Fibroblast of pulmonary artery (primary cell): ENCODE data around the gene TTLL11.

Experiments
- DNase-seq: peaks from one replicate; pipeline ENCODE4 v3.0.0-alpha.2; 2010; ENCODE audit warnings: low read depth
- H3K4me3 ChIP-seq: replicated peaks from 2 replicates; pipeline ENCODE4 v1.5.1; 2011; ENCODE audit warnings: low read depth, mild to moderate bottlenecking, control low read depth, low read length, moderate library complexity
- TF ChIP-seq, protein P1 (sequence below): IDR thresholded peaks from 2 replicates; pipeline ENCODE4 v1.5.1; 2011; ENCODE audit warnings: mild to moderate bottlenecking, control low read depth, low read length, inconsistent platforms; ENCODE audit errors: missing control alignments

TTLL11 gene, protein sequence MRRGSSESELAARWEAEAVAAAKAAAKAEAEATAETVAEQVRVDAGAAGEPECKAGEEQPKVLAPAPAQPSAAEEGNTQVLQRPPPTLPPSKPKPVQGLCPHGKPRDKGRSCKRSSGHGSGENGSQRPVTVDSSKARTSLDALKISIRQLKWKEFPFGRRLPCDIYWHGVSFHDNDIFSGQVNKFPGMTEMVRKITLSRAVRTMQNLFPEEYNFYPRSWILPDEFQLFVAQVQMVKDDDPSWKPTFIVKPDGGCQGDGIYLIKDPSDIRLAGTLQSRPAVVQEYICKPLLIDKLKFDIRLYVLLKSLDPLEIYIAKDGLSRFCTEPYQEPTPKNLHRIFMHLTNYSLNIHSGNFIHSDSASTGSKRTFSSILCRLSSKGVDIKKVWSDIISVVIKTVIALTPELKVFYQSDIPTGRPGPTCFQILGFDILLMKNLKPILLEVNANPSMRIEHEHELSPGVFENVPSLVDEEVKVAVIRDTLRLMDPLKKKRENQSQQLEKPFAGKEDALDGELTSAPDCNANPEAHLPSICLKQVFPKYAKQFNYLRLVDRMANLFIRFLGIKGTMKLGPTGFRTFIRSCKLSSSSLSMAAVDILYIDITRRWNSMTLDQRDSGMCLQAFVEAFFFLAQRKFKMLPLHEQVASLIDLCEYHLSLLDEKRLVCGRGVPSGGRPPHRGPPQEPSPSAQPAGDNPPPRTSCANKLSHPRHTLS

DNA sequence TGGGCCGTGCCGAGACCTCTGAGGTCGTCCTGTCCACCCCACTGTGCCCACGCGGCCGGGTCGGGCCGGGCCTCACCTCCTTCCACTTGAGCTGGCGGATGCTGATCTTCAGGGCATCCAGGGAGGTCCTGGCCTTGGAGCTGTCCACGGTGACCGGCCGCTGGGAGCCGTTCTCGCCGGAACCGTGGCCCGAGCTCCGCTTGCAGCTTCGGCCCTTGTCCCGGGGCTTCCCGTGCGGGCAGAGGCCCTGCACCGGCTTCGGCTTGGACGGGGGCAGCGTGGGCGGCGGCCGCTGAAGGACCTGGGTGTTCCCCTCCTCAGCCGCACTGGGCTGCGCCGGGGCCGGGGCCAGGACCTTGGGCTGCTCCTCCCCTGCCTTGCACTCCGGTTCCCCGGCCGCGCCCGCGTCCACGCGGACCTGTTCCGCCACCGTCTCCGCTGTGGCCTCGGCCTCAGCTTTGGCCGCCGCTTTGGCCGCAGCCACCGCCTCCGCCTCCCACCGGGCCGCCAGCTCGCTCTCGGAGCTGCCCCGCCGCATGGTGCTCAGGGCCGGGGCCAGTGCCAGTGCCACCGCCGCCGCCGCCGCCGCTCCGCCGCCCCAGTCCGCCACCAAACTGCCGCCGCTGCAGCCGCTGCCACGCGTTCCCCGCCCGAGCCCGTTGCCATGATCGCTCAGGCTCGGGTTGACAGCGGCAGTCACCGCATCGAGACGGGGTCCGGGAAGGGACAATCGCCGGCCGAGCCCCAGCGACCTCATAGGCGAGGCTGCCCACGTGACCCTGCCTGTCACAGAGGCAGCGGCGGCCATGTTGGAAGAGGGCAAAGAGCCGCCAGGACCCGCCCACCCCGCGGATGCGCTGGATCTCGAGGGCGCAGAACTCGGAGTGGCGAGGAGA lies at the start of gene TTLL11:
TSS of gene TTLL11 (minus strand) at position 698 of the 896 bp plus-strand sequence. CDS start at position 538, 160 bp downstream.
- TF ChIP-seq, protein P1, sequence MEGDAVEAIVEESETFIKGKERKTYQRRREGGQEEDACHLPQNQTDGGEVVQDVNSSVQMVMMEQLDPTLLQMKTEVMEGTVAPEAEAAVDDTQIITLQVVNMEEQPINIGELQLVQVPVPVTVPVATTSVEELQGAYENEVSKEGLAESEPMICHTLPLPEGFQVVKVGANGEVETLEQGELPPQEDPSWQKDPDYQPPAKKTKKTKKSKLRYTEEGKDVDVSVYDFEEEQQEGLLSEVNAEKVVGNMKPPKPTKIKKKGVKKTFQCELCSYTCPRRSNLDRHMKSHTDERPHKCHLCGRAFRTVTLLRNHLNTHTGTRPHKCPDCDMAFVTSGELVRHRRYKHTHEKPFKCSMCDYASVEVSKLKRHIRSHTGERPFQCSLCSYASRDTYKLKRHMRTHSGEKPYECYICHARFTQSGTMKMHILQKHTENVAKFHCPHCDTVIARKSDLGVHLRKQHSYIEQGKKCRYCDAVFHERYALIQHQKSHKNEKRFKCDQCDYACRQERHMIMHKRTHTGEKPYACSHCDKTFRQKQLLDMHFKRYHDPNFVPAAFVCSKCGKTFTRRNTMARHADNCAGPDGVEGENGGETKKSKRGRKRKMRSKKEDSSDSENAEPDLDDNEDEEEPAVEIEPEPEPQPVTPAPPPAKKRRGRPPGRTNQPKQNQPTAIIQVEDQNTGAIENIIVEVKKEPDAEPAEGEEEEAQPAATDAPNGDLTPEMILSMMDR, result no peak
- DNase-seq, result peak; percentile 94
- H3K4me3 ChIP-seq, result peak within 1 kb of the TSS; percentile 76

GRCh38 chr9:122141671-122142070 lies 48.6 kb upstream of the TTLL11 start:
- TF ChIP-seq, protein P1, result no peak
- DNase-seq, result no peak
- no peak overlapping the region for H3K4me3 ChIP-seq

DNA sequence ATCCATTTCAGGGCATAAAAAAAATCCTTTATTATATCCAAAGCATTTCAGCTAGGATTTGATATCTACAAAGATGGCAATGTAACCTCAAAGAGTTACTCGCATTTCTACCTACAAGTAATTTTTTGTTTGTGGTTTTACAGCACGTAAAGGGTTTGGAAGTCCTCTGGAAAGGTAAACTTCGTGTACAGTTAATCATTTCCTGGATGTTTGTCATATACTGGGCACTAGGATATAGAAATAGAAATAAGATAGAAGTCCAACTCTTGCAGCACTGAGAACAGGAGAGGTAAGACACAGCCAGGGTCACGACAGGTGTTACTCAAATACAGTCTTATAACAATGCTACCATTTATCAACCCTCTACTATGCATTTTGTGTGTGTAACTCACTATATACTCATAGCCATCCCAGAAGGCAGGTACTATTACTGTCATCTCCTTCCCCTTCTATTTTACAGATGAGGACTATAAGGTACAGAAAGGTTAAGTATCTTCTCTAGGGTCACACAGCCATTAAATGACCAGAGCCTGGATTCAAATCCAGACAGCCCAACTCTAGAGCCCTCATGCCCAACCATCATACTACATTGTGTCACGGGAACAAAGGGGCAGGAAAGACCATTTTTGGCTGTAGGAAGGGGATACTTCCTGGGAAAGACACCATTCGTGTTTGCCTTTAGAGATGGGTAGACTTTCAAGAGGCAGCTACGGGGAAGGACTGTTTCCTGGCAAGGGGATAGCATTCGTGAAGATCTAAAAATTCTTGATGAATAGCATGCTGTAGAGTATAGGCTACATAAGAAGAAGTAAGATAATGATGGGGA lies 47.5 kb upstream of the TTLL11 start:
- no peak overlapping the region for H3K4me3 ChIP-seq
- no peak for DNase-seq
- TF ChIP-seq, protein P1, result no peak

GRCh38 chr9:122138560-122139268 lies 45.6 kb upstream of the TTLL11 start:
- H3K4me3 ChIP-seq, result no peak overlapping the region
- TF ChIP-seq, protein P1, result no peak

GRCh38 chr9:122135529-122135859 lies 42.4 kb upstream of the TTLL11 start:
- H3K4me3 ChIP-seq, result no peak overlapping the region
- TF ChIP-seq, protein P1, result no peak
- no peak for DNase-seq

More at GRCh38 chr9:122138560-122139268, 45.6 kb upstream of the TTLL11 start:
- DNase-seq, result no peak
